Neural cell (in vitro differentiated cells): ENCODE data around the gene FOXE1.

Source experiments
- CTCF ChIP-seq: fragments of 450-650 bp; IDR thresholded peaks from 2 replicates; pipeline ENCODE4 v1.5.1; 2014; ENCODE audit warnings: antibody characterized with exemption, mild to moderate bottlenecking, moderate library complexity; ENCODE audit not compliant: poor library complexity, severe bottlenecking
- EP300 ChIP-seq: fragments of 450-650 bp; conservative IDR thresholded peaks from 2 replicates; pipeline ENCODE4 v1.6.1; 2014; ENCODE audit warnings: antibody characterized with exemption, mild to moderate bottlenecking, moderate library complexity; ENCODE audit not compliant: poor library complexity, severe bottlenecking
- EZH2 ChIP-seq: fragments of 200-600, 300-800 bp; shearing (Covaris generic), sonication (generic); IDR thresholded peaks from 2 replicates; pipeline ENCODE4 v1.6.1; 2014; ENCODE audit warnings: antibody characterized with exemption, low read length, borderline replicate concordance, mild to moderate bottlenecking; ENCODE audit not compliant: insufficient read depth, poor library complexity, severe bottlenecking
- RAD21 ChIP-seq: fragments of 450-650 bp; conservative IDR thresholded peaks from 2 replicates; pipeline ENCODE4 v1.6.1; 2014; ENCODE audit warnings: antibody characterized with exemption, mild to moderate bottlenecking, moderate library complexity
- REST ChIP-seq: IDR thresholded peaks from 2 replicates; pipeline ENCODE4 v1.6.1; 2012; ENCODE audit warnings: borderline replicate concordance
- TAF1 ChIP-seq: IDR thresholded peaks from 2 replicates; pipeline ENCODE4 v1.6.1; 2012; ENCODE audit warnings: low read depth

GRCh38 chr9:97880336-97880735 is 27.3 kb downstream of the FOXE1 start:
- TF ChIP-seq EP300 (no peak), CTCF (no peak), REST (no peak), EZH2 (no peak), TAF1 (no peak), RAD21 (no peak)
